ENCODE results near the gene GRIN2D.

DNA sequence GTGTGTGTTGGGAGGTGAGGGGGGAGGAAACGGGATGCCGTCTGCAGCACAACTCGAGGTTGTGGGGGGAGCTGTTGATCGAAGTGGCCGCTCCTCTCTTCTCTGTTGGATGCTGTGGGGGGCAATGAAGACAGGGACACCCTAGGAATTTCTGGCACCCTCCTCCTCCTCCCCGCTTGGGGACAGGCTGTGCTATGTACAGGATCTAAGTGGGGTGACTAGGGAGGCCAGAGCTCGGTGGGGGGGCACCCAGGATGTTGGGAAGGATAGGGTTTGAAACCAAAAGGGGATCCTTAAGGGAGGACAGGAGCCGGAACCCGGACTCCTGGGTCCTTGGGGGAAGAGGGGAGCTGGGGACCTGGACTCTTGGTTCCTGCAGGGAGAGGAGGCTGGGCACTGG is 2.0 kb downstream of the GRIN2D start:
- TF ChIP-seq, protein P1, sequence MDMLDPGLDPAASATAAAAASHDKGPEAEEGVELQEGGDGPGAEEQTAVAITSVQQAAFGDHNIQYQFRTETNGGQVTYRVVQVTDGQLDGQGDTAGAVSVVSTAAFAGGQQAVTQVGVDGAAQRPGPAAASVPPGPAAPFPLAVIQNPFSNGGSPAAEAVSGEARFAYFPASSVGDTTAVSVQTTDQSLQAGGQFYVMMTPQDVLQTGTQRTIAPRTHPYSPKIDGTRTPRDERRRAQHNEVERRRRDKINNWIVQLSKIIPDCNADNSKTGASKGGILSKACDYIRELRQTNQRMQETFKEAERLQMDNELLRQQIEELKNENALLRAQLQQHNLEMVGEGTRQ (IDR thresholded peaks at IDR 0.05; ENCODE audit: borderline replicate concordance, low read depth, low read length), result no peak
- TF ChIP-seq, protein P2, sequence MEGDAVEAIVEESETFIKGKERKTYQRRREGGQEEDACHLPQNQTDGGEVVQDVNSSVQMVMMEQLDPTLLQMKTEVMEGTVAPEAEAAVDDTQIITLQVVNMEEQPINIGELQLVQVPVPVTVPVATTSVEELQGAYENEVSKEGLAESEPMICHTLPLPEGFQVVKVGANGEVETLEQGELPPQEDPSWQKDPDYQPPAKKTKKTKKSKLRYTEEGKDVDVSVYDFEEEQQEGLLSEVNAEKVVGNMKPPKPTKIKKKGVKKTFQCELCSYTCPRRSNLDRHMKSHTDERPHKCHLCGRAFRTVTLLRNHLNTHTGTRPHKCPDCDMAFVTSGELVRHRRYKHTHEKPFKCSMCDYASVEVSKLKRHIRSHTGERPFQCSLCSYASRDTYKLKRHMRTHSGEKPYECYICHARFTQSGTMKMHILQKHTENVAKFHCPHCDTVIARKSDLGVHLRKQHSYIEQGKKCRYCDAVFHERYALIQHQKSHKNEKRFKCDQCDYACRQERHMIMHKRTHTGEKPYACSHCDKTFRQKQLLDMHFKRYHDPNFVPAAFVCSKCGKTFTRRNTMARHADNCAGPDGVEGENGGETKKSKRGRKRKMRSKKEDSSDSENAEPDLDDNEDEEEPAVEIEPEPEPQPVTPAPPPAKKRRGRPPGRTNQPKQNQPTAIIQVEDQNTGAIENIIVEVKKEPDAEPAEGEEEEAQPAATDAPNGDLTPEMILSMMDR (IDR thresholded peaks at IDR 0.05), result no peak
- no peak for TF ChIP-seq RAD21 (IDR thresholded peaks at IDR 0.05; ENCODE audit: low read length)
- no peak for TF ChIP-seq TAF1 (IDR thresholded peaks at IDR 0.05; ENCODE audit: borderline replicate concordance, low read depth, low read length)
- TF ChIP-seq, protein P3, sequence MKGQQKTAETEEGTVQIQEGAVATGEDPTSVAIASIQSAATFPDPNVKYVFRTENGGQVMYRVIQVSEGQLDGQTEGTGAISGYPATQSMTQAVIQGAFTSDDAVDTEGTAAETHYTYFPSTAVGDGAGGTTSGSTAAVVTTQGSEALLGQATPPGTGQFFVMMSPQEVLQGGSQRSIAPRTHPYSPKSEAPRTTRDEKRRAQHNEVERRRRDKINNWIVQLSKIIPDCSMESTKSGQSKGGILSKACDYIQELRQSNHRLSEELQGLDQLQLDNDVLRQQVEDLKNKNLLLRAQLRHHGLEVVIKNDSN (IDR thresholded peaks at IDR 0.05; ENCODE audit: borderline replicate concordance, low read depth), result no peak
- no peak for TF ChIP-seq SMC3 (IDR thresholded peaks at IDR 0.05; ENCODE audit: low read depth, low read length)
- no peak for TF ChIP-seq EP300 (IDR thresholded peaks at IDR 0.05; ENCODE audit: borderline replicate concordance in 1 of 2, low read depth in 1 of 2, low read length in 1 of 2)
- TF ChIP-seq, protein P4, sequence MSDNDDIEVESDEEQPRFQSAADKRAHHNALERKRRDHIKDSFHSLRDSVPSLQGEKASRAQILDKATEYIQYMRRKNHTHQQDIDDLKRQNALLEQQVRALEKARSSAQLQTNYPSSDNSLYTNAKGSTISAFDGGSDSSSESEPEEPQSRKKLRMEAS (IDR thresholded peaks at IDR 0.05; ENCODE audit: low read depth), result no peak
